Gastroesophageal sphincter (tissue), 4 donors: Measurements from ENCODE around the gene KCNH2. TPM values are rescaled to one million over a fixed set of nuclear protein-coding genes. Genes with fewer than 3 reads are reported as not detected.
A peak's percentile ranks its signal among the peaks of the same experiment; 100 is the strongest.
"Not testable (repeated sequence)": the region's sequence is repeated elsewhere in the genome, so short reads cannot be mapped to it uniquely, and the experiment has no call there.

Experiments used
- ATAC-seq: fragments of 150-250 bp; one replicate; pipeline ENCODE4 v1.9.1; 2016; ENCODE audit warnings: mild to moderate bottlenecking, moderate library complexity
- H3K27ac ChIP-seq, 4 donors: fragments of 200-600 bp; sonication (generic) in 3 of 4; 1 replicate in 3 of 4; 2 replicates in 1 of 4; pipeline ENCODE4 v1.5.1; 2016 to 2019
- H3K27me3 ChIP-seq: fragments of 200-600 bp; sonication (generic); one replicate; pipeline ENCODE4 v1.5.1; 2019
- H3K36me3 ChIP-seq, 2 donors: fragments of 200-600 bp; sonication (generic); one replicate each; pipeline ENCODE4 v1.5.1; 2019; ENCODE audit warnings: control low read depth in 1 of 2
- H3K4me1 ChIP-seq, 3 donors: fragments of 200-600 bp; sonication (generic); 1 replicate in 2 of 3; 2 replicates in 1 of 3; pipeline ENCODE4 v1.5.1; 2016 to 2019; ENCODE audit warnings: control low read depth in 2 of 3
- H3K4me3 ChIP-seq, 2 donors: fragments of 200-600 bp; sonication (generic); one replicate each; pipeline ENCODE4 v1.5.1; 2019; ENCODE audit warnings: mild to moderate bottlenecking in 1 of 2, moderate library complexity in 1 of 2
- H3K9me3 ChIP-seq, 3 donors: fragments of 200-600 bp; sonication (generic); one replicate each; pipeline ENCODE4 v1.5.1; 2017 to 2019; ENCODE audit warnings: control low read depth in 2 of 3
- CTCF ChIP-seq, 4 experiments: fragments of 200-600 bp in 2 of 4; fragments of 450-650 bp in 2 of 4; sonication (generic) in 1 of 4; IDR thresholded peaks; one replicate each; pipeline ENCODE4 v1.5.1; 2017 to 2019; ENCODE audit warnings: antibody characterized with exemption in 4 of 4, mild to moderate bottlenecking in 2 of 4, moderate library complexity in 2 of 4
- EP300 ChIP-seq: sonication (generic); formaldehyde crosslinking; IDR thresholded peaks from one replicate; pipeline ENCODE4 v1.6.1; 2017; ENCODE audit warnings: antibody characterized with exemption, mild to moderate bottlenecking
- POLR2A ChIP-seq, 2 donors: fragments of 450-650 bp; IDR thresholded peaks; one replicate each; pipeline ENCODE4 v1.6.1; 2017; ENCODE audit warnings: antibody characterized with exemption in 2 of 2, mild to moderate bottlenecking in 2 of 2, moderate library complexity in 1 of 2
- POLR2AphosphoS5 ChIP-seq: sonication (generic); formaldehyde crosslinking; IDR thresholded peaks from one replicate; pipeline ENCODE4 v1.6.1; 2017; ENCODE audit warnings: antibody characterized with exemption
- WGBS, 2 donors: methylation state at CpG; one replicate each; pipeline ENCODE4 v1.1.5; 2018; ENCODE audit warnings: low coverage in 1 of 2; 5-methylcytosine and 5-hydroxymethylcytosine counted together
- total RNA-seq, 4 donors: library from RNA; depleted of rRNA; stranded (reverse); fragments of >200 nt; gene quantifications; one replicate each; pipeline ENCODE4 v1.1.0, GENCODE V29; 2016

KCNH2 gene, protein sequence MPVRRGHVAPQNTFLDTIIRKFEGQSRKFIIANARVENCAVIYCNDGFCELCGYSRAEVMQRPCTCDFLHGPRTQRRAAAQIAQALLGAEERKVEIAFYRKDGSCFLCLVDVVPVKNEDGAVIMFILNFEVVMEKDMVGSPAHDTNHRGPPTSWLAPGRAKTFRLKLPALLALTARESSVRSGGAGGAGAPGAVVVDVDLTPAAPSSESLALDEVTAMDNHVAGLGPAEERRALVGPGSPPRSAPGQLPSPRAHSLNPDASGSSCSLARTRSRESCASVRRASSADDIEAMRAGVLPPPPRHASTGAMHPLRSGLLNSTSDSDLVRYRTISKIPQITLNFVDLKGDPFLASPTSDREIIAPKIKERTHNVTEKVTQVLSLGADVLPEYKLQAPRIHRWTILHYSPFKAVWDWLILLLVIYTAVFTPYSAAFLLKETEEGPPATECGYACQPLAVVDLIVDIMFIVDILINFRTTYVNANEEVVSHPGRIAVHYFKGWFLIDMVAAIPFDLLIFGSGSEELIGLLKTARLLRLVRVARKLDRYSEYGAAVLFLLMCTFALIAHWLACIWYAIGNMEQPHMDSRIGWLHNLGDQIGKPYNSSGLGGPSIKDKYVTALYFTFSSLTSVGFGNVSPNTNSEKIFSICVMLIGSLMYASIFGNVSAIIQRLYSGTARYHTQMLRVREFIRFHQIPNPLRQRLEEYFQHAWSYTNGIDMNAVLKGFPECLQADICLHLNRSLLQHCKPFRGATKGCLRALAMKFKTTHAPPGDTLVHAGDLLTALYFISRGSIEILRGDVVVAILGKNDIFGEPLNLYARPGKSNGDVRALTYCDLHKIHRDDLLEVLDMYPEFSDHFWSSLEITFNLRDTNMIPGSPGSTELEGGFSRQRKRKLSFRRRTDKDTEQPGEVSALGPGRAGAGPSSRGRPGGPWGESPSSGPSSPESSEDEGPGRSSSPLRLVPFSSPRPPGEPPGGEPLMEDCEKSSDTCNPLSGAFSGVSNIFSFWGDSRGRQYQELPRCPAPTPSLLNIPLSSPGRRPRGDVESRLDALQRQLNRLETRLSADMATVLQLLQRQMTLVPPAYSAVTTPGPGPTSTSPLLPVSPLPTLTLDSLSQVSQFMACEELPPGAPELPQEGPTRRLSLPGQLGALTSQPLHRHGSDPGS
- total RNA-seq, result 10 to 100 TPM; 26.6 to 63.8 (median 36.3) TPM

- Histone ChIP-seq H3K9me3 (no peaks in the 10 kb centered on the region), H3K4me3 (peak within 1 kb of the TSS; percentile 60 to 70), H3K27ac (peak within 1 kb of the TSS; percentile 66 to 89 (median 86)), H3K36me3 (no peaks in the 10 kb centered on the region), H3K4me1 (peaks cover 0 to 73% (median 18%) of the 10 kb centered on the region in 3 donors), H3K27me3 (peaks cover 38% of the 10 kb centered on the region)
- ATAC-seq, result peak; percentile 35
- WGBS, 2 donors, result 0% methylated on average over 8 of the region's 81 CpGs; no CpG with 5 or more reads in 1 of the 2 donors
- TF ChIP-seq POLR2AphosphoS5, result no peak
- no peak for TF ChIP-seq POLR2A (IDR thresholded peaks at IDR 0.05)
- TF ChIP-seq CTCF (IDR thresholded peaks at IDR 0.05), result no peak
- no peak for TF ChIP-seq EP300
These were observed at the start of gene KCNH2 for GRCh38 chr7:150978126-150978789. TSS of gene KCNH2 (minus strand) at chr7:150978321. CDS start at chr7:150977913, 408 bp downstream.

GRCh38 chr7:151027728-151028130 lies 49.6 kb upstream of the KCNH2 start:
- H3K27me3 ChIP-seq, result peaks cover 12% of the 10 kb centered on the region

GRCh38 chr7:151026771-151027727 lies 48.9 kb upstream of the KCNH2 start:
- Histone ChIP-seq H3K27me3 (peaks cover 12% of the 10 kb centered on the region), H3K27ac (peak overlapping the region in 2 of 4 donors; percentile 84 to 90), H3K4me1 (peaks cover 0 to 23% (median 4%) of the 10 kb centered on the region in 3 donors), H3K4me3 (peak overlapping the region in 1 of 2 donors; percentile 73)
- not testable (repeated sequence) for H3K9me3 ChIP-seq, H3K36me3 ChIP-seq, ATAC-seq
- 45 to 51% methylated on average over 14 to 17 of the region's 19 CpGs for WGBS, 2 donors

More at GRCh38 chr7:151027728-151028130, 49.6 kb upstream of the KCNH2 start:
- Histone ChIP-seq H3K4me3 (peak overlapping the region; percentile 37 to 73), H3K27ac (peak overlapping the region in 3 of 4 donors; percentile 72 to 90 (median 84)), H3K4me1 (peaks cover 0 to 23% (median 4%) of the 10 kb centered on the region in 3 donors), H3K36me3 (peaks cover 0 to 16% of the 10 kb centered on the region in 2 donors)
- not testable (repeated sequence) for ATAC-seq, H3K9me3 ChIP-seq
- 16 to 41% methylated on average over 5 to 10 of the region's 16 CpGs for WGBS, 2 donors

DNA sequence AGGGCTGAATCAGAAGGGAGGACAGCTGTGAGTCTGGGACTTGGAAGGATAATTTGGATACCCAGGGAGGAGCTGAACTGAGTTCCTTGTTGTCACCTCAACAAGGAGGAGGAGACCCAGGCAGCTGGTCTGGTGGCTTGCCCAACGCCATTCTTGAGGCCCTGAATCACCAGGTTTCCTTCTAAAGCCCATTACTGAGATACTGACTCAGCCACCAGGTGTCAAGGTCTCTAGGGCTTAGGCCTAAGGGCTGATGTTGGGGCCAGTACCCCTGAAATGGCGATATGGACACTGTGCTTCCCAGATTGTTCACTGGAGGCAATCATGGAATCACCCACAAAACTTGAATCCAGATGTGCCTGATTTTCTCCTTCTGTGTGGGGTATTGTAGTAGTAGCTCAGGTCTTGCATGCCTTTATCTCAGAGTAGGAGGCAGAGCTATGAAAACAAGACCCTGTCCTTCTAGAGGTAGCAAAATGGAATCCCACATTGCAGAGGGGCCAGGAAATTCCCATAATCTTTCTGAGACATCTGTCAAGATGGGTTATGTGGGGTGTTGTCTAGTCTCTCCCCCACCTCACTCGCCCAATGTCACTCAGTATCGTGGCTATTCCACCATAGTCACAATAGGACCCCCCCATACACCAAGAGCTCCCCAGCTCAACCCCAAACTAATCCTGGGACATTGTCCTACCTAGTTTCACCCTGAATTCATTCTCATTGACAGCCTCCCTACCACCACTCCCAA lies 48.0 kb upstream of the KCNH2 start:
- H3K36me3 ChIP-seq, result peaks cover 0 to under 1% of the 10 kb centered on the region in 2 donors
- no peaks in the 10 kb centered on the region for H3K9me3 ChIP-seq
- H3K27me3 ChIP-seq, result peaks cover 19% of the 10 kb centered on the region
- WGBS, 2 donors, result 82 to 93% methylated on average over 3 of the region's 4 CpGs
- no peak overlapping the region for H3K4me3 ChIP-seq
- peaks cover 0 to 23% (median 4%) of the 10 kb centered on the region in 3 donors for H3K4me1 ChIP-seq
- ATAC-seq, result no peak
- H3K27ac ChIP-seq, result no peak overlapping the region
- TF ChIP-seq POLR2AphosphoS5 (no peak), EP300 (no peak), CTCF (IDR thresholded peaks at IDR 0.05) (no peak), POLR2A (IDR thresholded peaks at IDR 0.05) (no peak)
